Measurements from ENCODE around the gene GDI1. TPM values are rescaled to one million over a fixed set of nuclear protein-coding genes. Genes with fewer than 3 reads are reported as not detected.
A peak's percentile ranks its signal among the peaks of the same experiment; 100 is the strongest.

GDI1 gene
- total and polyA plus RNA-seq, 2 of the 8 experiments (the other 6 are each of a cell fraction or from before 2014, with no cell fraction given): 83.1 to 136 TPM

- DNase-seq (ENCODE audit: low read depth in 1 of 2, low spot score in 2 of 2) (no peak), FAIRE-seq (no peak)
- Histone ChIP-seq H3K23ac (ENCODE audit: insufficient read length) (no peak overlapping the region), H3K9ac (replicated peaks in 1 of 4; ENCODE audit: extremely low read depth in 1 of 4, low read depth in 3 of 4, low read length in 3 of 4) (no peak overlapping the region), H3K27ac (ENCODE audit: low read depth, low read length) (no peak overlapping the region), H4K8ac (ENCODE audit: extremely low read depth, insufficient read depth, low read length) (no peak overlapping the region), H4K91ac (replicated peaks; ENCODE audit: insufficient read length, low read length) (no peak overlapping the region), H3K4me1 (replicated peaks in 1 of 4; ENCODE audit: control insufficient read depth in 3 of 4, insufficient read depth in 4 of 4, low read length in 3 of 4) (peaks cover 0 to 6% (median 0%) of the 10 kb centered on the region in 4 experiments; a peak in 2 of 7 replicates), H3K27me3 (replicated peaks in 1 of 4; ENCODE audit: control insufficient read depth in 3 of 4, extremely low read depth in 1 of 4, insufficient read depth in 3 of 4, low read length in 3 of 4) (no peaks in the 10 kb centered on the region), H3K56ac (replicated peaks; ENCODE audit: insufficient read length, low read depth, low read length) (no peak overlapping the region), H3K79me2 (ENCODE audit: control insufficient read depth in 1 of 2, insufficient read depth in 2 of 2, low read length in 2 of 2) (peaks cover 0 to 15% of the 10 kb centered on the region in 2 experiments; a peak in 2 of 4 replicates), H2BK5ac (ENCODE audit: low read depth, low read length) (no peak overlapping the region), H3K14ac (ENCODE audit: insufficient read length) (no peak overlapping the region), H3K4me3 (ENCODE audit: extremely low read depth in 1 of 4, insufficient read depth in 2 of 4, low read depth in 3 of 4, low read length in 4 of 4) (no peak overlapping the region), H2BK15ac (ENCODE audit: low read length) (no peak overlapping the region), H3K79me1 (ENCODE audit: low read depth, low read length) (no peaks in the 10 kb centered on the region), H3K18ac (ENCODE audit: extremely low read depth, low read length) (no peak overlapping the region), H3K23me2 (ENCODE audit: low read depth, low read length) (peaks cover 6% of the 10 kb centered on the region; the same call in 1 of the 2 replicates), H2AK5ac (ENCODE audit: low read depth, low read length) (no peak overlapping the region), H2BK20ac (ENCODE audit: low read length) (no peak overlapping the region), H2AFZ (ENCODE audit: low read length) (no peak overlapping the region), H2BK12ac (ENCODE audit: low read depth, low read length) (no peak overlapping the region), H3K4me2 (ENCODE audit: insufficient read depth in 1 of 2, low read depth in 2 of 2, low read length in 2 of 2) (no peak overlapping the region), H2BK120ac (replicated peaks; ENCODE audit: low read depth, low read length) (no peak overlapping the region), H3K4ac (replicated peaks; ENCODE audit: insufficient read length, low read depth, low read length) (no peak overlapping the region), H3K9me3 (ENCODE audit: insufficient read depth in 2 of 2, low read depth in 1 of 2, low read length in 1 of 2) (no peaks in the 10 kb centered on the region), H4K20me1 (replicated peaks in 1 of 2; ENCODE audit: control insufficient read depth in 1 of 2, insufficient read depth in 2 of 2, low read length in 2 of 2) (peaks cover 3 to 4% of the 10 kb centered on the region in 2 experiments), H4K5ac (ENCODE audit: insufficient read length, low read depth, low read length) (no peak overlapping the region), H3K36me3 (ENCODE audit: control insufficient read depth in 2 of 4, insufficient read depth in 4 of 4, low read length in 3 of 4) (peaks cover 13 to 25% (median 19%) of the 10 kb centered on the region in 4 experiments)
- WGBS, 2 experiments (ENCODE audit: extremely low coverage in 1 of 2, insufficient coverage in 1 of 2, insufficient read length in 1 of 2, insufficient replicate concordance in 2 of 2, low coverage in 1 of 2, low lambda C conversion rate in 2 of 2, missing lambda C conversion rate in 1 of 2): 79% methylated on average over 5 of the region's 6 CpGs; no CpG with 5 or more reads in 1 of the 2 experiments
- TF ChIP-seq PHF8 (conservative IDR thresholded peaks at IDR 0.05; ENCODE audit: low read depth, low read length): no peak
- peak; percentile 43; the same call in 1 of the 2 replicates for TF ChIP-seq CHD2 (IDR thresholded peaks at IDR 0.05; ENCODE audit: low read length)
- peak in 1 of 2 experiments; percentile 52; a peak in 2 of 3 replicates for TF ChIP-seq POLR2A (IDR thresholded peaks at IDR 0.05; ENCODE audit: control extremely low read depth in 1 of 2, low read depth in 2 of 2, low read length in 2 of 2)
- no peak for TF ChIP-seq CBX8 (IDR thresholded peaks at IDR 0.05; ENCODE audit: borderline replicate concordance, low read depth, low read length)
- TF ChIP-seq GABPA (IDR thresholded peaks at IDR 0.05; ENCODE audit: borderline replicate concordance, insufficient read depth, low read length): no peak
- no peak for TF ChIP-seq SUZ12 (IDR thresholded peaks at IDR 0.05; ENCODE audit: low read length)
- peak; percentile 89 for TF ChIP-seq POLR2AphosphoS5 (IDR thresholded peaks at IDR 0.05; ENCODE audit: low read depth, low read length)
- no peak for TF ChIP-seq POU5F1 (IDR thresholded peaks at IDR 0.05; ENCODE audit: low read depth, low read length)
- TF ChIP-seq CBX5 (IDR thresholded peaks at IDR 0.05; ENCODE audit: low read depth, low read length): no peak
- ChIA-PET POLR2A (ENCODE audit: partially characterized antibody) (interaction anchor here (0.7 to 8.4 kb wide), 19 partner anchors 7 to 137 kb away, joined by 3 to 124 read pairs (median 4); partner anchors contain the start of genes DNASE1L1, EMD, FLNA and PLXNA3), CTCF (ENCODE audit: partially characterized antibody) (interaction anchor here (0.8 kb wide), 1 partner anchor 28 kb away, joined by 3 read pairs; no protein-coding TSS in a partner anchor)
Measured at GRCh38 chrX:154401918-154402621, 34.9 kb upstream of the GDI1 start.

All from H1 (cell line).